AG09319 (cell line): Measurements from ENCODE around the gene EFCAB6.

Experiments
- DNase-seq: peaks from one replicate; pipeline ENCODE4 v3.0.0-alpha.2; 2010; ENCODE audit warnings: low read depth; ENCODE audit errors: extremely low read depth
- TF ChIP-seq, protein P1 (sequence below): IDR thresholded peaks from 2 replicates; pipeline ENCODE4 v1.5.1; 2011; ENCODE audit warnings: low read depth, mild to moderate bottlenecking, inconsistent platforms, low read length, moderate library complexity

The EFCAB6 gene

DNA sequence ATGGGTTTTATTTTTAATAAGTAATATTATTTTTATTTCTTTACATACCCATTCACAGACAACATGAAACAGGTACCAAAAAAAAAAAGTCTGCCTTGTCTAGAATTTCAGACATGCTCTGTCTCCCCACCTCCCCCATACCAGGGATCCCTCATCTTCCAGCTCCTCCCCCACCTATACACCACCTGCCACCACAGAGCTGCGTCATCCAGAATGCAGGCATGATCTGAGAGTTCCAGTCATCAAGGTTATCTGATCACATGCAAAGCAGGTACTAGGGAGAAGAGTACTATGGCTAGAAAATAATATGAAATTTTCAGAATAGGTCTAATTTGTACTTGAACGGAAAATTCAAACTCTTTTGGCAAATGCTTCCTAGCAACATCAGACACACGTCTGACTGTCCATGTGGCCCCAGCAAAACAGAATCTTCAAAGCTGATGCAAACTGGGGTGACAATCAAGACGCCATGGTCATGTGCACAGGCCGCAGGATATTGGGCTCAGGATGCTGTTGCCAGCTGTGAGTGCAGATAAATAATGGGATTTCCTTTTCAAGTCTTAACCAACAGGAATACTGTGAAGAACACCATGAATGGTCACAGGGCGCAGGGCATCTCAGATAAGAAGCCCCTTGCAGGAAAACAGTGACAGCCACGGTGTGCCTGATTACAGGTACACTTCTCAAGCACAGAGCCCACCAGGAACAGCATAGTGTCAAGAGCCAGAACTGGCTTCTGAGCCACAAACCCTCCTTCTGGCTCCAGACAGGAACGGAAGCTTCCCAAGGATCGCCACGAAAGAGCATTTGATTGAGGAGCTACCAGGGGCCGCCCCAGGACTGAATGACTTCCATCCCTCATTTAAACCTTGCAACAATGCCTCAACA is 169.5 kb downstream of the EFCAB6 start:
- no peak for DNase-seq
- TF ChIP-seq, protein P1, sequence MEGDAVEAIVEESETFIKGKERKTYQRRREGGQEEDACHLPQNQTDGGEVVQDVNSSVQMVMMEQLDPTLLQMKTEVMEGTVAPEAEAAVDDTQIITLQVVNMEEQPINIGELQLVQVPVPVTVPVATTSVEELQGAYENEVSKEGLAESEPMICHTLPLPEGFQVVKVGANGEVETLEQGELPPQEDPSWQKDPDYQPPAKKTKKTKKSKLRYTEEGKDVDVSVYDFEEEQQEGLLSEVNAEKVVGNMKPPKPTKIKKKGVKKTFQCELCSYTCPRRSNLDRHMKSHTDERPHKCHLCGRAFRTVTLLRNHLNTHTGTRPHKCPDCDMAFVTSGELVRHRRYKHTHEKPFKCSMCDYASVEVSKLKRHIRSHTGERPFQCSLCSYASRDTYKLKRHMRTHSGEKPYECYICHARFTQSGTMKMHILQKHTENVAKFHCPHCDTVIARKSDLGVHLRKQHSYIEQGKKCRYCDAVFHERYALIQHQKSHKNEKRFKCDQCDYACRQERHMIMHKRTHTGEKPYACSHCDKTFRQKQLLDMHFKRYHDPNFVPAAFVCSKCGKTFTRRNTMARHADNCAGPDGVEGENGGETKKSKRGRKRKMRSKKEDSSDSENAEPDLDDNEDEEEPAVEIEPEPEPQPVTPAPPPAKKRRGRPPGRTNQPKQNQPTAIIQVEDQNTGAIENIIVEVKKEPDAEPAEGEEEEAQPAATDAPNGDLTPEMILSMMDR, result no peak

DNA sequence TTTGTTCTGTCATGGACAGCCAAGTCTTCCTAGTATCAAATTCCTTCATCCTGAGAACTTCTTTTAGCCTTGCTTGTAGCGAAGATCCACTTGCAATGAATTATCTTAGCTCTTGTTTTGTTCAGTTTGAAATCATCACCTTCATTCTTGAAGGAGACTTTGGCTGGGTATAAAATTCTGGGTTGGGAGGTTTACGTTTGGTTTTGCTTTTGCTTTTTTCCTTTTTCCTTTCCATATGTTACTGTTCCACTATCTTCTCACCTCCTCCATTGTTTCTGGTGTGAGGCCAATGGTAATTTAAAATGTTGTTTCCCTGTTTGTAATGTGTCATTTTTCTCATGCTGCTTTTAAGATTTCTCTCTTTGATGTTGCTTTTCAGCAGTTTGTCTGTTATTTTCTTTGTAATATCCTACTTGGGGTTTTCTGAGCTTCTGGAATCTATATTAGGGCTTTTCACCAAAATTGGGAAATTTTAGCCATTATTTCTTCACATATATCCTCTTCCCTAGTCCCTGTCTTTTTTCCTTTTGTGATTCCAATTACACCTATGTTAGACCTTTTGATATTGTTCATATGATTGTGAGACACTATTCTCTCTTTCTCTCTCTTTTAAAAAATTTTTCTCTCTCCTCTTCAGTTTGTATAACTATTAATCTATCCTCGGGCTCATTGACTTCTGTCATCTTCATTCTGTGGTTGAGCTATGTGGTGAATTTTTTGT is 172.7 kb downstream of the EFCAB6 start:
- TF ChIP-seq, protein P1, result no peak
- no peak for DNase-seq

DNA sequence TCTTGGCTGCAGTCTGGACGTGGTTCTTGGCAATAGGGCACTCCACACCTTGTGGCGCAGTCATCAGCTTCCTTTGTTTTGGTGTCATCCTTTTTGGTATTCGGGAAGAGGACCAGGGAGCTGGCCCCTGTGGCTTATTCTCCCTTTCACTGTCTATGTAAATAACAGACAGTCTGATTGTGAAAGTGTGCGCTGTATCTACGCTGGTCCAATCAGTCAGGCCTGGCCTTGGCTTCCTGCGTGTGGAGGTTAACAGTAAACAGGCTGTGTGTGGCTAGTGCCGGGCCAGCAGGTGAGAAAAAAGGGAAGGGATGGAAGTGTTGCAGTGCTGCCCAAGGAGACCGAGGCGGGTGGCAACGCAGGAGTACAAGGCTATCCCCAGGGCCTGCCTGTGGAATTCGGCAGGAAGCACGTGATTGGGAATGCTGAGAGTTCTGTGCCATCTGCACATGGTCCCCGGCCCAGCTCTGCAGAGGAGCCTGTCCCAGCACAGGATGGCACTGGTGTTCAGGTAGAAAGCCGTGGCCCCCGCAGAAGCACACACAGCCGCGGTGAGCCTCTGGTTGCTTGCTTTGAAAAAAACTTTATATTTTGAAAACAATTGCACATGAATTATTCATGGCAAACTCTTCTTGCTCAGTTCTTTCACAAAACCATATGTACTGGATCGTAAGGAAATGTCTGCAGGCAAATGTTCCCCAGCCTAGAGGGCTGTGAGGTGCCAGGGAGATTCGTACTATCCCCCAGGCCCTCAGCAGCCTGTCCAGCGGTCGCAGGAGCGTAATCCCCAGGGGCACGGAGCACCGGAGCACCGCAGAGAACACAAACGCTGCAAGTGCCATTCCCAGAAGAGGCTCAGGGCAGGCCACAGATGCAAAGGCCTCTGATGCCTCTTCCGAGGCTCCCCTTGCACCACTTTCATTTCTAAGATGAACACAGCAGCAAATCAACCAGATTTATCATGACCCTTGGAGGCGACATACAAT is 174.5 kb downstream of the EFCAB6 start:
- DNase-seq, result no peak
- TF ChIP-seq, protein P1, result no peak

DNA sequence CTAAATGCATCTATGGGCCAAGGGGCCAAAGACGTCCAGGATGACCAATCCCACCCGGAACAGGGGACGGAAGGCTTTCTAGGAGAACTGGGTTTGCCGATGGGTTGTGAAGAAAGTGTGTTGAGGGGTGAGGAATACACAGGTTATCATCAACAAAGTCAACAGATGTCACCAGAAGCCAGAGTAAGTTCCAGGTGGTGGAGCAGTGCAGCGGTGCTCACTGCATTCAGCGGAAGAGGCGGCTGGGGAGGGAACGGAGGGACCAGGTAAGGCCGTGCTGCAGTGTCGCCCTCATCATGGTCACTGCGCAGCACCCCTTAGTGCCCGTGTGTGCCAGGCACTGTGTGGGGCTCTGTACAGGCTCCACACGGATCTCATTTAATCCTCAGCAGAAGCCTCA is 176.0 kb downstream of the EFCAB6 start:
- TF ChIP-seq, protein P1, result no peak
- DNase-seq, result no peak

DNA sequence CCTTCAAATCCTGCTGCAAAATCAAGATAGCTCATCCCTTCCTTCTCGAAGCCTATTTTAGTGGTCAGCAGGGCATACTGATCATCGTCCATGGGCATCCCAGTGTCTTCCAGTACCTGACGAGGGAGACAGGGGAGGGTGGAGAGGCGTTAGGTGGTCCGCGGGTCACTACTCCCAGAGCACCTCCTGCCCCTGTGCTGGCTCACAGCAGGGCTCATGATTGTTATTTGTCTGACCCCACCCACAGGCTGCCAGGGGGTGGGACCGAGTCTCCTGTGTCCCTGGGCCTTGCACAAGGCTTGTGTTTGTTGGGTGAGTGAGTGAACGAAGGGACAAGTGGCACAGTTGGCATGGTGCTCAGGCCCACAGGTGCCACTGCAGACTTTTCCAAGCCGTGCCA is 177.0 kb downstream of the EFCAB6 start:
- DNase-seq, result no peak
- TF ChIP-seq, protein P1, result no peak

DNA sequence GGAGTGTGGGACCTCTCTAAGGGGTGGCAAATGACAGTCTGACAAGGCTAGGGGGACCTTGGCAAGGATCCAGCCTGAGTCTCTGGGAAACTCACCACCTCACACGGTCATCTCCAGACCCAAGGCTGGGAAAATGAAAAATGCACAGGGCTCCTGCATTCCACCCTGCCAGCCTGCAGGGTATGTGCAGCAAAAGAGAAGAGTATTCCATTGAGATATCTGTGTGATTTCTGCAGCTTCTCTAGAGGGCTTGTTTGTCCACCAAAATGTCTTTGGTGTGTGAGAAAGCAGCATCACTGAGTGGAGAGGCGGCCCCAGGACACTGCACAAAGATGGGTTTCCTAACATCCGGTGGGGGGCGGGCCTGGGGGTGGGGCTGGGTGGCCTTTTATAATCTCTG is 177.8 kb downstream of the EFCAB6 start:
- TF ChIP-seq, protein P1, result no peak
- DNase-seq, result no peak
